Measurements from ENCODE around the gene ORM1. TPM values are rescaled to one million over a fixed set of nuclear protein-coding genes. Genes with fewer than 3 reads are reported as not detected.
"Not testable (repeated sequence)": the region's sequence is repeated elsewhere in the genome, so short reads cannot be mapped to it uniquely, and the experiment has no call there.

The ORM1 gene
- total and polyA plus RNA-seq, 2 of the 8 experiments (the other 6 are each of a cell fraction or from before 2014, with no cell fraction given), result 0.32 TPM; not detected in 1

DNA sequence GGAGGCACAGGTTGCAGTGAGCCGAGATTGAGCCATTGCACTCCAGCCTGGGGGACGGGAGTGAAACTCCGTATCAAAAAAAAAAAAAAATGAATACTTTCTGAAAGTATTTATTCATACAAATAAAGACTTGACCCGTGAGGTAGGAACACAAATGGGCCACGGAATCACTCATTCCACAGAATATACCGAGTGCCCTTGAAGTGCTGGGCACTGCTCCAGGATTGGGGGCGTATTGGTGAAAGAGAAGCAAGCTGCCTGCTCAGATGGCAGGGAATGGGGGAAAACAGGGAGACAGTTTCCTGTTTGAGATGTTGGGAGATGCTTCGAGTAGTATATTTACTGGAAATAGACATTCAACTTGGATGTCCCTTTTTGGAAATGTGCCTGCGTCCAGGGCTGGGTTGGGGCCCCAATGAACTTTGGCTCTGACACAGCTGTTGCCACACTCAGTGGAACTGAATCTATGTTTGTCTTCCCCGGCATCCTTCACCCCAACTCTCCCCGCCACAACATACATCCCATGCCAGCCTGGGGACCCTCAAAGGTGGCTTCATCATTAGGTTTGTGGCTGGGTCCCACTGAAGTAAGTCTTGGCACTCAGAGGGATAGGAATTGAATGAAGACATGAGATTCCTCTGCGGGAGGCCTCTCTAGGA lies 609 bp upstream of the ORM1 start:
- H4K8ac ChIP-seq (ENCODE audit: extremely low read depth, insufficient read depth, low read length); H2BK12ac ChIP-seq (ENCODE audit: low read depth, low read length); H3K4me3 ChIP-seq (ENCODE audit: extremely low read depth in 1 of 4, insufficient read depth in 2 of 4, low read depth in 3 of 4, low read length in 4 of 4); H3K23ac ChIP-seq (ENCODE audit: insufficient read length); H3K18ac ChIP-seq (ENCODE audit: extremely low read depth, low read length); DNase-seq (ENCODE audit: low read depth in 1 of 2, low spot score in 2 of 2); H3K36me3 ChIP-seq (ENCODE audit: control insufficient read depth in 2 of 4, insufficient read depth in 4 of 4, low read length in 3 of 4); H2BK120ac ChIP-seq (replicated peaks; ENCODE audit: low read depth, low read length); H3K4ac ChIP-seq (replicated peaks; ENCODE audit: insufficient read length, low read depth, low read length); H2BK15ac ChIP-seq (ENCODE audit: low read length); H3K79me1 ChIP-seq (ENCODE audit: low read depth, low read length); H2BK20ac ChIP-seq (ENCODE audit: low read length); H3K23me2 ChIP-seq (ENCODE audit: low read depth, low read length); POLR2A ChIA-PET (ENCODE audit: partially characterized antibody); H2AK5ac ChIP-seq (ENCODE audit: low read depth, low read length); H2AFZ ChIP-seq (ENCODE audit: low read length); H2BK5ac ChIP-seq (ENCODE audit: low read depth, low read length); H3K79me2 ChIP-seq (ENCODE audit: control insufficient read depth in 1 of 2, insufficient read depth in 2 of 2, low read length in 2 of 2); H3K9me3 ChIP-seq (ENCODE audit: insufficient read depth in 2 of 2, low read depth in 1 of 2, low read length in 1 of 2); H3K4me1 ChIP-seq (replicated peaks in 1 of 4; ENCODE audit: control insufficient read depth in 3 of 4, insufficient read depth in 4 of 4, low read length in 3 of 4); H3K14ac ChIP-seq (ENCODE audit: insufficient read length); H3K27me3 ChIP-seq (replicated peaks in 1 of 4; ENCODE audit: control insufficient read depth in 3 of 4, extremely low read depth in 1 of 4, insufficient read depth in 3 of 4, low read length in 3 of 4); H3K56ac ChIP-seq (replicated peaks; ENCODE audit: insufficient read length, low read depth, low read length); H4K91ac ChIP-seq (replicated peaks; ENCODE audit: insufficient read length, low read length); H3K4me2 ChIP-seq (ENCODE audit: insufficient read depth in 1 of 2, low read depth in 2 of 2, low read length in 2 of 2); H3K9ac ChIP-seq (replicated peaks in 1 of 4; ENCODE audit: extremely low read depth in 1 of 4, low read depth in 3 of 4, low read length in 3 of 4); H4K5ac ChIP-seq (ENCODE audit: insufficient read length, low read depth, low read length); H3K27ac ChIP-seq (ENCODE audit: low read depth, low read length); H4K20me1 ChIP-seq (replicated peaks in 1 of 2; ENCODE audit: control insufficient read depth in 1 of 2, insufficient read depth in 2 of 2, low read length in 2 of 2); FAIRE-seq: not testable (repeated sequence)
- 87% methylated on average over 11 of the region's 12 CpGs; no CpG with 5 or more reads in 1 of the 2 experiments for WGBS, 2 experiments (ENCODE audit: extremely low coverage in 1 of 2, insufficient coverage in 1 of 2, insufficient read length in 1 of 2, insufficient replicate concordance in 2 of 2, low coverage in 1 of 2, low lambda C conversion rate in 2 of 2, missing lambda C conversion rate in 1 of 2)
- CTCF ChIA-PET (ENCODE audit: partially characterized antibody), result interaction anchor here (1.1 kb wide), 1 partner anchor 15 kb away, joined by 3 read pairs; no protein-coding TSS in a partner anchor

DNA sequence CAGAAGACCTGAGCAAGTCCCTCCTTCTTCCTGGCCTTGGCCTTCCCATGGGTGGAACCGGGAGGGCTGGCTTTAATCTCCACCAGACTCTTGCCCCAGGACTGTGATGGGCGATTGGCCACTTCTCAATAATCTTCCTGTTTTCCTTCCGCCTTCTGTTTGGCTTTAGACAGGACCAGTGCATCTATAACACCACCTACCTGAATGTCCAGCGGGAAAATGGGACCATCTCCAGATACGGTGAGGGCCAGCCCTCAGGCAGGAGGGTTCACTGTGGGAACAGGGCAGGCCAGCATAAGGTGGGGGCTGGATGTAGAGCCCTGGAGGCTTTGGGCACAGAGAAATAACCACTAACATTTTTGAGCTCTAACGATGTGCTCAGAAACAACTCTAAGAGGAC lies 951 bp downstream of the ORM1 start:
- CTCF ChIA-PET (ENCODE audit: partially characterized antibody); H3K4ac ChIP-seq (replicated peaks; ENCODE audit: insufficient read length, low read depth, low read length); H3K9me3 ChIP-seq (ENCODE audit: insufficient read depth in 2 of 2, low read depth in 1 of 2, low read length in 1 of 2); H3K4me1 ChIP-seq (replicated peaks in 1 of 4; ENCODE audit: control insufficient read depth in 3 of 4, insufficient read depth in 4 of 4, low read length in 3 of 4); H2BK15ac ChIP-seq (ENCODE audit: low read length); H3K27me3 ChIP-seq (replicated peaks in 1 of 4; ENCODE audit: control insufficient read depth in 3 of 4, extremely low read depth in 1 of 4, insufficient read depth in 3 of 4, low read length in 3 of 4); H3K18ac ChIP-seq (ENCODE audit: extremely low read depth, low read length); H3K27ac ChIP-seq (ENCODE audit: low read depth, low read length); H2BK5ac ChIP-seq (ENCODE audit: low read depth, low read length); H2BK12ac ChIP-seq (ENCODE audit: low read depth, low read length); H3K56ac ChIP-seq (replicated peaks; ENCODE audit: insufficient read length, low read depth, low read length); H3K23ac ChIP-seq (ENCODE audit: insufficient read length); H4K91ac ChIP-seq (replicated peaks; ENCODE audit: insufficient read length, low read length); H3K14ac ChIP-seq (ENCODE audit: insufficient read length); H2BK20ac ChIP-seq (ENCODE audit: low read length); H3K79me2 ChIP-seq (ENCODE audit: control insufficient read depth in 1 of 2, insufficient read depth in 2 of 2, low read length in 2 of 2); H2AFZ ChIP-seq (ENCODE audit: low read length); H3K9ac ChIP-seq (replicated peaks in 1 of 4; ENCODE audit: extremely low read depth in 1 of 4, low read depth in 3 of 4, low read length in 3 of 4); H4K8ac ChIP-seq (ENCODE audit: extremely low read depth, insufficient read depth, low read length); H3K4me3 ChIP-seq (ENCODE audit: extremely low read depth in 1 of 4, insufficient read depth in 2 of 4, low read depth in 3 of 4, low read length in 4 of 4); POLR2A ChIA-PET (ENCODE audit: partially characterized antibody); H3K23me2 ChIP-seq (ENCODE audit: low read depth, low read length); H3K79me1 ChIP-seq (ENCODE audit: low read depth, low read length); DNase-seq (ENCODE audit: low read depth in 1 of 2, low spot score in 2 of 2); H3K4me2 ChIP-seq (ENCODE audit: insufficient read depth in 1 of 2, low read depth in 2 of 2, low read length in 2 of 2); H4K20me1 ChIP-seq (replicated peaks in 1 of 2; ENCODE audit: control insufficient read depth in 1 of 2, insufficient read depth in 2 of 2, low read length in 2 of 2); H4K5ac ChIP-seq (ENCODE audit: insufficient read length, low read depth, low read length); H2BK120ac ChIP-seq (replicated peaks; ENCODE audit: low read depth, low read length); H2AK5ac ChIP-seq (ENCODE audit: low read depth, low read length); FAIRE-seq; H3K36me3 ChIP-seq (ENCODE audit: control insufficient read depth in 2 of 4, insufficient read depth in 4 of 4, low read length in 3 of 4): not testable (repeated sequence)
- 85% methylated on average over 6 of the region's 6 CpGs; no CpG with 5 or more reads in 1 of the 2 experiments for WGBS, 2 experiments (ENCODE audit: extremely low coverage in 1 of 2, insufficient coverage in 1 of 2, insufficient read length in 1 of 2, insufficient replicate concordance in 2 of 2, low coverage in 1 of 2, low lambda C conversion rate in 2 of 2, missing lambda C conversion rate in 1 of 2)

Measured in H1 (cell line).